ENCODE data around the gene RALGAPA2.

Gene RALGAPA2

DNA sequence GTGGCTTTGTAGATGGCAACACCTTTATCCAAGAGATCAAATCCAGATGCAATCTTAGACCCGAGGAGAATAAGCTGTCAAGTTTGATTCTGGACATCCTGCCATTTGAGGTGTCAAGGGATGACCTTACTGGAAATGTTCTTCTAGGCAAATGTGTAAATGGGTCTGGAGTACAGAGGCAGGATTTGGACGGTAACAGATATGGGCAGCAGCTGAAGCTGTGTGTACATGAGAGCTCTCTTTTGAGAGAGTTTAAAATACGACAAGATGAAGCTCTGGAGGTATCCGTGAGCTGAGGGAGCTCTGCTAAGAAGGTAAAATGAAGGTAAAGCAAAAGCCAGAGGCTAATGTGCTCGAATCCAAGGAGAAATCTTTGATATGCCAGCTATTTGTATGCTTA lies 56.6 kb downstream of the RALGAPA2 start:
- no peak overlapping the region for H3K27ac ChIP-seq (ENCODE audit: low read depth, low read length)
- H3K4me3 ChIP-seq (ENCODE audit: low read depth in 1 of 2, low read length in 2 of 2): no peak overlapping the region
- no peaks in the 10 kb centered on the region for H3K36me3 ChIP-seq (ENCODE audit: insufficient read depth, low read length)
- no peaks in the 10 kb centered on the region for H3K9me3 ChIP-seq (ENCODE audit: low read length)
- no peaks in the 10 kb centered on the region for H3K4me1 ChIP-seq (ENCODE audit: insufficient read depth, low read length)
- no peaks in the 10 kb centered on the region for H3K27me3 ChIP-seq (ENCODE audit: control insufficient read depth in 1 of 2, insufficient read depth in 2 of 2, low read length in 2 of 2)
- H3K9ac ChIP-seq (ENCODE audit: low read length): no peak overlapping the region

DNA sequence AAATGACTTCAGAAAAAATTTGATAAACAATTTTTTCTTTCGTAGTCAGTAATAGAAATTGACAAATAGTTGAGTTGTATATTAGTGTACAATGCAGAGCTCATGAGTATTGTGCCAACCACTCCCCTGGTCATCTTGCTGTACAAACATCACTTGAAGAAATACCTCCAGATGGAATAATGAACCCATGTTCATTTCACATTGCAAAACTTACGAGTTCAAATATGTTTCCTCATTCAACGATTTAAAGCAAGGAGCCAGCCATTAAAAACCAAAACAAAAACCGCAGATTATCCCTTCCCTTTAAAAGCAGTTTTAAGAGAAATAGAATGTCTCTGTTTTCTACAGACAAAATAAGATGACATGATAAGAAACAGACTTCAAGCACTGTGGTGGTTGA lies 62.5 kb downstream of the RALGAPA2 start:
- Histone ChIP-seq H3K27ac (ENCODE audit: low read depth, low read length) (no peak overlapping the region), H3K9me3 (ENCODE audit: low read length) (no peaks in the 10 kb centered on the region), H3K27me3 (ENCODE audit: control insufficient read depth in 1 of 2, insufficient read depth in 2 of 2, low read length in 2 of 2) (no peaks in the 10 kb centered on the region), H3K36me3 (ENCODE audit: insufficient read depth, low read length) (no peaks in the 10 kb centered on the region), H3K4me3 (ENCODE audit: low read depth in 1 of 2, low read length in 2 of 2) (no peak overlapping the region), H3K9ac (ENCODE audit: low read length) (no peak overlapping the region), H3K4me1 (ENCODE audit: insufficient read depth, low read length) (no peaks in the 10 kb centered on the region)

DNA sequence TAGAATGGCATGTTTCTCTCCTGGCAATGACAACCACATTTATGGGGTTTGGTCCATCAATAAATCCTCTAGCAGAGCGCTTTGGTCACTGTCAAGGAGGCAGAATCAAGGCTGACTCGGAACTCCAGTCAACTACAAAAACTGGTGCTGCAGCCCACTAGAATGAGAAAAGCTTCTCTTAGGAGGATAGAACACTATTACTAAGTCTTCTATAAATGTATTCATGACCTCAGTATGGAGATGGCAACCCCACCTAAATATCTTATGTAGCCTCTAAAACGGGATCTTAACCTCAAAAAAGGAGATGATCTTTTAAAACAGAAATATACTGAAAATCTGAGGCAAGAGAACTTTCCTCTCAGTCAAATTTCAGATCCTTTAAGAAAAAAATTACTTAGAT lies 68.5 kb downstream of the RALGAPA2 start:
- Histone ChIP-seq H3K4me3 (ENCODE audit: low read depth in 1 of 2, low read length in 2 of 2) (no peak overlapping the region), H3K4me1 (ENCODE audit: insufficient read depth, low read length) (no peaks in the 10 kb centered on the region), H3K27ac (ENCODE audit: low read depth, low read length) (no peak overlapping the region)

DNA sequence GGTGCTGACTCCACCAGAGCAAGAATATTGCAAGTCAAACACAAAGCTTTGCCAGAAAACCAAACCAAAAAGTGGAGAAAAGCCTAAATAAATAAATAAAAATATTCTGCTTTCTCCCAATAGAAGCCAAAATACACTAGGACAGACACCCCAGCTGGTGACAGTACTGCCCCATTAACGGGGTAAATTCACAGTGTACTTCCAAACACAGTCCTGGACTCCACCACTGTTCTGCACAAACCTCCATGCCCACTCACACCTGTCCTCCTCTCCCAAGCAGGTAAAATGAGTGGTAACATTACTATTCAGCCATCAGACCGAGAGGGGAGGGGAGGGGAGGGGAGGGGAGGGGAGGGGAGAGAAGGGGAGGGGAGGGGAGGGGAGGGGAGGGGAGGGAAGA lies 70.7 kb downstream of the RALGAPA2 start:
- no peaks in the 10 kb centered on the region for H3K4me1 ChIP-seq (ENCODE audit: insufficient read depth, low read length)
- H3K27ac ChIP-seq (ENCODE audit: low read depth, low read length): no peak overlapping the region
- no peaks in the 10 kb centered on the region for H3K9me3 ChIP-seq (ENCODE audit: low read length)
- no peaks in the 10 kb centered on the region for H3K27me3 ChIP-seq (ENCODE audit: control insufficient read depth in 1 of 2, insufficient read depth in 2 of 2, low read length in 2 of 2)
- no peak overlapping the region for H3K9ac ChIP-seq (ENCODE audit: low read length)
- peaks cover 13% of the 10 kb centered on the region for H3K36me3 ChIP-seq (ENCODE audit: insufficient read depth, low read length)
- H3K4me3 ChIP-seq (ENCODE audit: low read depth in 1 of 2, low read length in 2 of 2): no peak overlapping the region

More for the DNA sequence above, 68.5 kb downstream of the RALGAPA2 start:
- Histone ChIP-seq H3K9me3 (ENCODE audit: low read length) (no peaks in the 10 kb centered on the region), H3K9ac (ENCODE audit: low read length) (no peak overlapping the region), H3K27me3 (ENCODE audit: control insufficient read depth in 1 of 2, insufficient read depth in 2 of 2, low read length in 2 of 2) (no peaks in the 10 kb centered on the region), H3K36me3 (ENCODE audit: insufficient read depth, low read length) (peaks cover under 1% of the 10 kb centered on the region)

- Histone ChIP-seq H3K9ac (ENCODE audit: low read length) (no peak overlapping the region), H3K27me3 (ENCODE audit: control insufficient read depth in 1 of 2, insufficient read depth in 2 of 2, low read length in 2 of 2) (no peaks in the 10 kb centered on the region), H3K4me1 (ENCODE audit: insufficient read depth, low read length) (no peaks in the 10 kb centered on the region), H3K27ac (ENCODE audit: low read depth, low read length) (no peak overlapping the region), H3K9me3 (ENCODE audit: low read length) (no peaks in the 10 kb centered on the region), H3K4me3 (ENCODE audit: low read depth in 1 of 2, low read length in 2 of 2) (no peak overlapping the region), H3K36me3 (ENCODE audit: insufficient read depth, low read length) (peaks cover 24% of the 10 kb centered on the region)
These were observed 73.6 kb downstream of the RALGAPA2 start for GRCh38 chr20:20638878-20639277.

DNA sequence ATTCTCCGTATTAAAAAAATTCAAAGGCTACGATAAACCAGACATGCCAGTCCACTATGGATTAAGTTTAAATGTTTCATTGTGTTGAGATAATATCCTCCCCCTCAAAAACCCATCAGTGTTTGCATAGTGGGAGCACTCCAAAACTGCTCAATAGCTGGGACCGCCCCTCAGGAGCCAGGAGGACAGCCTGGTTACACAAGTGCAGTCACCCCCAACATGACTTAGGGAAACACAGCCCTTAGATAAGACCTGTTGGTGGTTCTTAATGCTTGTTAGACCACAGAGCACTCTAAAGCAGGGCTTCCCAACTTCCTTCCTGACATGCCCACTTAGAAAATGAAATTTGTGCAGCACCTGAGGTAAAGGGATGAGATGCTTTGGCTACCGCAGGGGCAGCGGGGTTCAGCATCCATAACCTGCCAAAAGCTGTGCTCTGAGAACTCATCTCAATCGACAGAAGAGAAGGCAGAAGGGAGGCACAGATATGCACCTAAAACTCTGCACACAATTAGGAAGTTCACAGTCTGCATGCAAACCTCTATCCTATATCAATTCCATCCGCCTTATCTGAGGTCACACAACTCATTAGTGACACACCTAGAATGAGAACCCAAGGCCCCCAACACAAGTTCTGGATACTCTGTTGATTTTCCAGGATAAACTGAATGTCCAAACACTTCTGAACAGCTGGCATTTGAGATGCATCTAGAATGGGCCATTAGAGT lies 74.3 kb downstream of the RALGAPA2 start:
- Histone ChIP-seq H3K27me3 (ENCODE audit: control insufficient read depth in 1 of 2, insufficient read depth in 2 of 2, low read length in 2 of 2) (no peaks in the 10 kb centered on the region), H3K9ac (ENCODE audit: low read length) (no peak overlapping the region), H3K36me3 (ENCODE audit: insufficient read depth, low read length) (peaks cover 24% of the 10 kb centered on the region), H3K4me1 (ENCODE audit: insufficient read depth, low read length) (no peaks in the 10 kb centered on the region), H3K9me3 (ENCODE audit: low read length) (no peaks in the 10 kb centered on the region), H3K4me3 (ENCODE audit: low read depth in 1 of 2, low read length in 2 of 2) (no peak overlapping the region), H3K27ac (ENCODE audit: low read depth, low read length) (no peak overlapping the region)

- Histone ChIP-seq H3K27me3 (ENCODE audit: control insufficient read depth in 1 of 2, insufficient read depth in 2 of 2, low read length in 2 of 2) (no peaks in the 10 kb centered on the region), H3K4me3 (ENCODE audit: low read depth in 1 of 2, low read length in 2 of 2) (no peak overlapping the region), H3K36me3 (ENCODE audit: insufficient read depth, low read length) (peaks cover 31% of the 10 kb centered on the region), H3K4me1 (ENCODE audit: insufficient read depth, low read length) (no peaks in the 10 kb centered on the region), H3K27ac (ENCODE audit: low read depth, low read length) (no peak overlapping the region), H3K9me3 (ENCODE audit: low read length) (no peaks in the 10 kb centered on the region), H3K9ac (ENCODE audit: low read length) (no peak overlapping the region)
These were observed 77.4 kb downstream of the RALGAPA2 start for GRCh38 chr20:20635006-20635405.

DNA sequence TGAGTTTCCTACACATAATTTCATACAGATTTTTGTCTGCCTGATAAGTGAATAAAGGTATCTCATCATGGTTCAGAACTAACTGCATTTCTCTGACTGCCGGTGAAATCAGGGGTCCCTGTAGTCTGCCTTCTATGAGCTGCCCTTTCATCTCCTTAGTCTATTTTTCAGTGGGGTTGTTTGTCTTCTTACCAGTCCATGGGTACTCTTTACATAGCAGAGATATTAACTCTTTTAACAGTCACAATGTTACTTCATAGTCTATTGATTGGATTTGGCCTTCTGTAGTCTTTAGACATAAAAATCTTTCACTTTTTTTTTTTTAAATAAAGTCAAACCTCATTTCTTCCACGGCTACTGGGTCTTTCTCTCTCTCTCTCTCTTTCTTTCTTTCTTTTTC lies 79.8 kb downstream of the RALGAPA2 start:
- Histone ChIP-seq H3K9me3 (ENCODE audit: low read length) (no peaks in the 10 kb centered on the region), H3K4me3 (ENCODE audit: low read depth in 1 of 2, low read length in 2 of 2) (no peak overlapping the region), H3K36me3 (ENCODE audit: insufficient read depth, low read length) (peaks cover 18% of the 10 kb centered on the region), H3K27ac (ENCODE audit: low read depth, low read length) (no peak overlapping the region), H3K4me1 (ENCODE audit: insufficient read depth, low read length) (no peaks in the 10 kb centered on the region), H3K27me3 (ENCODE audit: control insufficient read depth in 1 of 2, insufficient read depth in 2 of 2, low read length in 2 of 2) (no peaks in the 10 kb centered on the region), H3K9ac (ENCODE audit: low read length) (no peak overlapping the region)

GRCh38 chr20:20630551-20630950 lies 81.9 kb downstream of the RALGAPA2 start:
- H3K36me3 ChIP-seq (ENCODE audit: insufficient read depth, low read length): peaks cover 28% of the 10 kb centered on the region
- no peaks in the 10 kb centered on the region for H3K27me3 ChIP-seq (ENCODE audit: control insufficient read depth in 1 of 2, insufficient read depth in 2 of 2, low read length in 2 of 2)
- no peak overlapping the region for H3K9ac ChIP-seq (ENCODE audit: low read length)
- no peak overlapping the region for H3K27ac ChIP-seq (ENCODE audit: low read depth, low read length)
- no peaks in the 10 kb centered on the region for H3K9me3 ChIP-seq (ENCODE audit: low read length)
- no peaks in the 10 kb centered on the region for H3K4me1 ChIP-seq (ENCODE audit: insufficient read depth, low read length)
- H3K4me3 ChIP-seq (ENCODE audit: low read depth in 1 of 2, low read length in 2 of 2): no peak overlapping the region

- H3K36me3 ChIP-seq (ENCODE audit: insufficient read depth, low read length): peaks cover 22% of the 10 kb centered on the region
These were observed 82.8 kb downstream of the RALGAPA2 start for GRCh38 chr20:20629556-20630188.

DNA sequence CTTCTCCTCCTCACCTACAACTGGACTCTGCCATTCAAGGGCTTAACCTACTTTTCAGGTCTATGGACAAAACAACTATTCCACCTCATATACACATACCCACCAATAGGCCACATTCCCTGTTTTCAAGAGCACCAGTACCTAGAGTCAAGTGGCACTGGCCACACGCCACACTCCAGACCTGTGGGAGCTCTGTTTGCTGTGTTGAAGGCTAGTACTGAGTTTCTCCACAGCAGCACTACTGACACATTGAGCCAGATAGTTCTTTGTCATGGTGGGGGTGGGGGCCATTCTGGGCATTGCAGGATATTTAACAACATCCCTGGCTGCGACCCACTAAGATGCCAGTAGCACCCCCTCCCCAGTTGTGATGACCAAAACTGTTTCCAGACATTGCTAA lies 84.1 kb downstream of the RALGAPA2 start:
- Histone ChIP-seq H3K27ac (ENCODE audit: low read depth, low read length) (no peak overlapping the region), H3K9me3 (ENCODE audit: low read length) (no peaks in the 10 kb centered on the region), H3K9ac (ENCODE audit: low read length) (no peak overlapping the region), H3K4me3 (ENCODE audit: low read depth in 1 of 2, low read length in 2 of 2) (no peak overlapping the region), H3K4me1 (ENCODE audit: insufficient read depth, low read length) (no peaks in the 10 kb centered on the region), H3K27me3 (ENCODE audit: control insufficient read depth in 1 of 2, insufficient read depth in 2 of 2, low read length in 2 of 2) (no peaks in the 10 kb centered on the region), H3K36me3 (ENCODE audit: insufficient read depth, low read length) (peaks cover 17% of the 10 kb centered on the region)

More at GRCh38 chr20:20629556-20630188, 82.8 kb downstream of the RALGAPA2 start:
- Histone ChIP-seq H3K9me3 (ENCODE audit: low read length) (no peaks in the 10 kb centered on the region), H3K9ac (ENCODE audit: low read length) (no peak overlapping the region), H3K27ac (ENCODE audit: low read depth, low read length) (no peak overlapping the region), H3K27me3 (ENCODE audit: control insufficient read depth in 1 of 2, insufficient read depth in 2 of 2, low read length in 2 of 2) (no peaks in the 10 kb centered on the region), H3K4me1 (ENCODE audit: insufficient read depth, low read length) (no peaks in the 10 kb centered on the region), H3K4me3 (ENCODE audit: low read depth in 1 of 2, low read length in 2 of 2) (no peak overlapping the region)

DNA sequence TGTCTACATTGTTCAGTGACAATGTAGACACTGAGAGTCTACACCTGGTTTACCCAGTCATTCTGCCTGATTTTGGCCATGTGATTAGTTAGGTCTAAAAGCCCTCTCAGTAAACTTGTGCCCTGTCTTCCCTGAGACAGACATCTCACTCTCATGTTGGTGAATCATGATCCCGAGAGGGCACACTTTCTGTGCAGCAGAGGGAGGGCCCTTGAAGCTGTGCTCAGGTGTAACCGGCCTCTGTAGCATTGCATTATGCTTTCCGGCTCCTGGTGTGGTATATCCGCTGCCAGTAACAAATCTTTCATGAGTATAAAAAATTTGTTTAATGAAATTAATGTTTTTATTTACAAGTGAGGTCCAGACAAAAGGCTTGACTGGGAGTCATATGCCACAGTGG lies 85.0 kb downstream of the RALGAPA2 start:
- H3K27ac ChIP-seq (ENCODE audit: low read depth, low read length): no peak overlapping the region
- H3K4me1 ChIP-seq (ENCODE audit: insufficient read depth, low read length): no peaks in the 10 kb centered on the region
- peaks cover 17% of the 10 kb centered on the region for H3K36me3 ChIP-seq (ENCODE audit: insufficient read depth, low read length)
- no peaks in the 10 kb centered on the region for H3K9me3 ChIP-seq (ENCODE audit: low read length)
- no peaks in the 10 kb centered on the region for H3K27me3 ChIP-seq (ENCODE audit: control insufficient read depth in 1 of 2, insufficient read depth in 2 of 2, low read length in 2 of 2)
- no peak overlapping the region for H3K9ac ChIP-seq (ENCODE audit: low read length)
- no peak overlapping the region for H3K4me3 ChIP-seq (ENCODE audit: low read depth in 1 of 2, low read length in 2 of 2)
